HFFc6 (cell line): Measurements from ENCODE around the gene GCHFR. TPM values are rescaled to one million over a fixed set of nuclear protein-coding genes. Genes with fewer than 3 reads are reported as not detected.

Experiments used
- DNase-seq: peaks from one replicate; pipeline ENCODE4 v3.0.0-alpha.2; 2018
- H3K27ac Mint-ChIP-seq: 2 replicates; pipeline ENCODE4 v1.8.0; 2020; ENCODE audit warnings: mild to moderate bottlenecking, mixed read lengths
- H3K27me3 Mint-ChIP-seq: 2 replicates; pipeline ENCODE4 v1.8.0; 2021; ENCODE audit warnings: mild to moderate bottlenecking, moderate library complexity, mixed read lengths; ENCODE audit not compliant: insufficient read depth
- H3K36me3 Mint-ChIP-seq: 2 replicates; pipeline ENCODE4 v1.8.0; 2021; ENCODE audit warnings: low read depth, mixed read lengths
- H3K4me1 Mint-ChIP-seq: 2 replicates; pipeline ENCODE4 v1.8.0; 2020; ENCODE audit warnings: low read depth, mixed read lengths
- H3K4me3 Mint-ChIP-seq: 2 replicates; pipeline ENCODE4 v1.8.0; 2020; ENCODE audit warnings: mild to moderate bottlenecking, moderate library complexity, mixed read lengths
- H3K9me3 Mint-ChIP-seq: 2 replicates; pipeline ENCODE4 v1.8.0; 2020; ENCODE audit warnings: mild to moderate bottlenecking, mixed read lengths
- total RNA-seq, 6 experiments: library from RNA; stranded (reverse); fragmentation: NEBNext Ultra II Directional; extraction: Animal tissue kit (Norgen Biotek cat#: 25700); gene quantifications; 2 replicates in 1 of 6; 3 replicates in 5 of 6; pipeline ENCODE4 v1.2.3, GENCODE V29; 2021
- TF ChIP-seq, protein P1 (sequence below): fragments of 200-600 bp; sonication (generic); IDR thresholded peaks from 2 replicates; pipeline ENCODE4 v1.5.0; 2021; ENCODE audit warnings: antibody characterized with exemption, mild to moderate bottlenecking

Gene GCHFR
- total RNA-seq, 6 experiments from 2014 or later, result 1.6 to 3.1 (median 2.7) TPM

DNA sequence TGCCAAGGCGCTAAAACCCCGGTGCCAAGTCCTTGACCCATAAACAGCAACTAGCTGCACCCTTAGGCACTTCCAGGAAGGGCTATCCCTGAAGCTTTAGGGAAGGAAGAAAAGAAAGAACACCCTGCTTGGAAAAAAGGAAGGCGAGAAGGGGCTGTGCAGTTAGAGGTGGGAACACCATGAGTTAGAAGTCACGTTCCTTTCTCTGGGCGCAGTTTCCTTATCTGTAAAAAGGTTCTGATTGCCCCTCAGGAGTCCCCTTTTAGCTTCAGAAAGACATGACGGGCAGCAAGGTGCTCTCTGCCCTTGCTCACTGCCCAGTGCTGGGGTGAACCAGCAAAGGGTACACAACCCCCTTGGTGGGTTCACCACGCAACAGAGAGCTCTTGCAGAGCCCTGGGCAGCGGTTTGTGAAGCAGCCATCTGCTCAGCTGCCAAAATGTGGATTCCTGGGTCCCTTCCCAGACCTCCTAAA is 798 bp downstream of the GCHFR start:
- peak overlapping the region; percentile 85 for H3K4me3 Mint-ChIP-seq

DNA sequence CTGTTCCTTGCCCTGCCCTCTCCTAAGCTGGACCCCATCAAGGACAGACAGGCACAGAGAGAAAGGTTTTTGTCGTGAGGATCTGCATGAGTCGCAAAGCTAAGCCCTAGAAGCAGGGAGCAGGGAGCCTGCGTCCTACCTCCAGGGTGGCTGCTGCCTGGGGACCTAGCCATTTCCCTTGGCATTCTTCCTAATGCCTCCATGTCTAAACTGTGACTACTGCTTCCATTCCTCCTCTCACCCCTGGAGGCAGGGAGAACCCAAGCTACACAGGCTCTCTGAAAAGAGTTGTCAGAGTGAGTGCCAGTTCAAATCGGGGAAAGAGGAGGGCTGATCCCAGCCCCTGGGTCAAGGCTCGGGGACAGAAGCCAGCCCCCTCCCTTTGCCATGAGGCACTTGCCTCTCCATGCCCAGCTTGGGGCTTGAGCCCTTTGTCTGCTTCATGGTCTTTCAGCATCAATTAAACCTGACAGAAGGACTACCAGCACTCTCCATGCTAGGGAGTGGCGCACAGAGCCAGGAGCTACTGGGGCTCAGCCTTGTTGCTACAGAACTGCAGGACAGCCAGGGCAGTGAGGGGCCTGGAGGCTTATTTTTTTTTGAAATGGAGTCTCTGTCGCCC is 2.4 kb downstream of the GCHFR start:
- Mint-ChIP-seq H3K36me3 (no peaks in the 10 kb centered on the region), H3K27ac (peak overlapping the region; percentile 67), H3K4me1 (peaks cover 49% of the 10 kb centered on the region), H3K9me3 (no peaks in the 10 kb centered on the region), H3K27me3 (peaks cover 3% of the 10 kb centered on the region), H3K4me3 (no peak overlapping the region)
- peak; percentile 38 for DNase-seq
- TF ChIP-seq, protein P1, sequence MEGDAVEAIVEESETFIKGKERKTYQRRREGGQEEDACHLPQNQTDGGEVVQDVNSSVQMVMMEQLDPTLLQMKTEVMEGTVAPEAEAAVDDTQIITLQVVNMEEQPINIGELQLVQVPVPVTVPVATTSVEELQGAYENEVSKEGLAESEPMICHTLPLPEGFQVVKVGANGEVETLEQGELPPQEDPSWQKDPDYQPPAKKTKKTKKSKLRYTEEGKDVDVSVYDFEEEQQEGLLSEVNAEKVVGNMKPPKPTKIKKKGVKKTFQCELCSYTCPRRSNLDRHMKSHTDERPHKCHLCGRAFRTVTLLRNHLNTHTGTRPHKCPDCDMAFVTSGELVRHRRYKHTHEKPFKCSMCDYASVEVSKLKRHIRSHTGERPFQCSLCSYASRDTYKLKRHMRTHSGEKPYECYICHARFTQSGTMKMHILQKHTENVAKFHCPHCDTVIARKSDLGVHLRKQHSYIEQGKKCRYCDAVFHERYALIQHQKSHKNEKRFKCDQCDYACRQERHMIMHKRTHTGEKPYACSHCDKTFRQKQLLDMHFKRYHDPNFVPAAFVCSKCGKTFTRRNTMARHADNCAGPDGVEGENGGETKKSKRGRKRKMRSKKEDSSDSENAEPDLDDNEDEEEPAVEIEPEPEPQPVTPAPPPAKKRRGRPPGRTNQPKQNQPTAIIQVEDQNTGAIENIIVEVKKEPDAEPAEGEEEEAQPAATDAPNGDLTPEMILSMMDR, result no peak

More for the DNA sequence above, 798 bp downstream of the GCHFR start:
- Mint-ChIP-seq H3K27me3 (peaks cover 3% of the 10 kb centered on the region), H3K27ac (peak overlapping the region; percentile 52), H3K4me1 (peaks cover 43% of the 10 kb centered on the region), H3K36me3 (no peaks in the 10 kb centered on the region), H3K9me3 (no peaks in the 10 kb centered on the region)
- no peak for DNase-seq
- TF ChIP-seq, protein P1, result no peak

DNA sequence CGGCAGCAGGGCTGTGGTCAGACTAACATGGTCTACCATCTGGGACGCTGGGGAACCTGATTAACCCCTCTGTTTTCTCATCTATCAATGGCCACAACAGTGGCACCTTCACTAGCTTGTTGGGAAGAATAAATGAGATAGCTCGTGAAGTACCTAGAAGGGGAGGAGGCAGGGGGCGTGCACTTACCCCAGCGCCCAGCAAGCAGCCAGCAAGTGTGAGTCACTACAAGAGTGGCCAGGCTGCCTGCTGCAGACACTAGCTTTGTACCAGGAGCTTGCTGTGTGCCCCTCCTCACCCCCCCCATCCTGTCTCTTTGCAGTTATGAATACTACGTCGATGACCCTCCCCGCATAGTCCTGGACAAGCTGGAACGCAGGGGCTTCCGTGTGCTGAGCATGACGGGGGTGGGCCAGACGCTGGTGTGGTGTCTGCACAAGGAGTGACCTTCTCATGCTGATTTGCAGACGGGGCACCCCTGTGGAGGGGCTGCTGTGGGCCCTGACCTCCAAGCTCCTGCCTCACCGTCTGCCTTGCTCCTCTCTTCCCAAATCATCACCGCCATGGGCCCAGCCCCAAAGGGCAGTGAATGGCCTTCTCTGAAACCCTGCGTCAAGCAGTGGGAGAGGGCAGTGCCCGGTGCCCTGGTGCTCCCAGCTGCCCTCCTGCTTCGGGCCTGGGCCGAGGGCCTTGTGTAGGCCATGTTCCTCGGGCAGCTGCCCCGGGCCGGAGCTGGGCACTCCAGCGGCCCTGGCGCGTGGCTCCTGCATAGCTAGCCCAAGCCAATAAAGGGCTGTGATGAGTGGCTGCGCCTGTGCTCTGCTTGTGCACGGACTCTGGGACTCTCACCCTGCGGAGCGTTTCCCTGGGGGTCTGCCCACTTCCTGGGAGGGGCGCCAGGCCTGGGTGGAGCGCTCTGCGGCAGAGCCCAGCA is 3.3 kb downstream of the GCHFR start:
- DNase-seq, result no peak
- Mint-ChIP-seq H3K4me3 (no peak overlapping the region), H3K27me3 (peaks cover 2% of the 10 kb centered on the region), H3K9me3 (no peaks in the 10 kb centered on the region), H3K36me3 (no peaks in the 10 kb centered on the region), H3K27ac (no peak overlapping the region; the same call in 1 of the 2 replicates), H3K4me1 (peaks cover 49% of the 10 kb centered on the region)
- TF ChIP-seq, protein P1, result no peak

DNA sequence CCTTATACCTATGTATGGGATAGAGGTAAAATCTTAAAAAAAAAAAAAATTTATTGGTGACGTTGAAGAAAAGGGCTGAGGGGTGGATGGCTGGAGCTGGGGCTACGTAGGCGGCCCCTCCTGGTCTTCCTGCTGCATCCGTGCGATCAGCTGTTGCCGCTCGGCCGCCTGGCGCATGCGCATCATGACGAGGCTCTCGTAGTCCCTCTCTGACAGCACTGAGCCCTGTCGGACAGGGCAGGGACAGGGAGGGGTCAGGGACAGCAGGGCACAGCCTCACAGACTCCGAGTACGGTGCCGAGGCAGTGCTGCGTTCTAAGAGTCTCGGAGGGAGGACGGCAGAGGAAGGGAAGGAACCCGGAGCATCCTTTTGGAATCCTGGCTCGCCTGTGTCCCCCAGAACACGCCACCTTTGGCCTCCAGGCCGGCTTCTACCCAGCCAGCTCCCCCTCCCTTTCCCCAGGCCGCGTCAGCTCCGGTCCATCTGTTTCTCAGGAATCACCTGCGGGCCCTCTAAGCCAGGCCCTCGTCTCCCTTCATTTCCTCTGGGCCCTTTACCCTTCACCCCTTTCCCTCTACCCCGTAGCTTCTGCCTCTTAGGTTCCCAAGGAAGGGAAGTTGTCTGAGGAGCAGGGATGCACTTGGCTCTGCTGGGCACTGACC is 4.1 kb downstream of the GCHFR start:
- no peaks in the 10 kb centered on the region for H3K9me3 Mint-ChIP-seq
- H3K4me1 Mint-ChIP-seq, result peaks cover 48% of the 10 kb centered on the region
- no peak overlapping the region for H3K27ac Mint-ChIP-seq
- H3K4me3 Mint-ChIP-seq, result no peak overlapping the region
- H3K36me3 Mint-ChIP-seq, result no peaks in the 10 kb centered on the region
- TF ChIP-seq, protein P1, result no peak
- peaks cover 2% of the 10 kb centered on the region for H3K27me3 Mint-ChIP-seq
- no peak for DNase-seq

DNA sequence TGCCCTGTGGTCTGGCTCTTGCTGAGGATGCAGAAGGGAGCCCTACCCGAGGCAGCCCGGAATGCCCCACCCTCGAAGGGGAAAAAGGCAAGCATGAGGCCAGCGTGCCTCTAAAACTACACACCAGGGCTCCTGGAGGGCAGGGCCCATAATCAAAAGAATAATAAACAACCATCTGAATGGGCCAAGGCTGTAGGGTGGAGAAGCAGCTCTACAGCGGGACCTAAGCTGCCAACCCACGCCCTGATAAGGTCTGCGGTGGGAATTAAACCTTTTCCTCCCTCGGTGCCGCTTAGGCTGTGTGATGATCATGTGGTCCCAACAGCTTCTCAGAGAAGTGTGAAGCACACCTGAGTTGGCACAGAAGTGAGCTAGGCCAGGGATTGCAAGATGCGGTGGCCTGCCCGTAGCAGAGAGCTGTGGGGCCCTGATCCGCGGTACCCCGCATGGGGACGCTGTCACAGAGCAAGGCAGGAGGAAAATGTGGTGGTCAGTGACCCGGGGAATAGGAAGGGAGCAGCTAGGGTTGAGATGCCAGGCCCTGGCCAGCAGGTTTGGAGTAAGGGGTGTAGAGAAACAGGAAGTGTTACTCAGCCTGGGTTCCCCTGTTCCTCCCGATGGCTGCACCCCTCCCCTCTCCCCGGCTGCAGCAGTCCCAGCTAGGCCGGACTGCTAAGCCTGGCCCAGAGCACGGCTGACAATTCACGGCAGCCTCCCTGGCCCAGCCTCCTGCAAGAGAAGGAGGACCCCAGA is 4.8 kb downstream of the GCHFR start:
- Mint-ChIP-seq H3K27ac (no peak overlapping the region; the same call in 1 of the 2 replicates), H3K4me1 (peaks cover 41% of the 10 kb centered on the region), H3K27me3 (peaks cover 2% of the 10 kb centered on the region), H3K9me3 (no peaks in the 10 kb centered on the region), H3K36me3 (no peaks in the 10 kb centered on the region), H3K4me3 (no peak overlapping the region)
- TF ChIP-seq, protein P1, result no peak
- DNase-seq, result no peak
